Osteocyte (in vitro differentiated cells): ENCODE measurements around the gene FCRL1. TPM values are rescaled to one million over a fixed set of nuclear protein-coding genes. Genes with fewer than 3 reads are reported as not detected.

ENCODE experiments used
- DNase-seq: peaks from one replicate; pipeline ENCODE4 v3.0.0; 2021; ENCODE audit warnings: mixed read lengths; ENCODE audit not compliant: unreplicated experiment; ENCODE audit errors: extremely low spot score
- H3K27ac Mint-ChIP-seq: one replicate; pipeline ENCODE4 v1.8.0; 2021; ENCODE audit warnings: mild to moderate bottlenecking, mixed read lengths; ENCODE audit not compliant: unreplicated experiment
- H3K27me3 Mint-ChIP-seq: one replicate; pipeline ENCODE4 v1.8.0; 2021; ENCODE audit warnings: mixed read lengths; ENCODE audit not compliant: unreplicated experiment
- H3K36me3 Mint-ChIP-seq: one replicate; pipeline ENCODE4 v1.8.0; 2021; ENCODE audit warnings: mixed read lengths; ENCODE audit not compliant: unreplicated experiment
- H3K4me1 Mint-ChIP-seq: one replicate; pipeline ENCODE4 v1.8.0; 2021; ENCODE audit warnings: mixed read lengths; ENCODE audit not compliant: unreplicated experiment
- H3K4me3 Mint-ChIP-seq: one replicate; pipeline ENCODE4 v1.8.0; 2021; ENCODE audit warnings: mild to moderate bottlenecking, moderate library complexity, mixed read lengths; ENCODE audit not compliant: unreplicated experiment
- H3K9me3 Mint-ChIP-seq: one replicate; pipeline ENCODE4 v1.8.0; 2021; ENCODE audit warnings: mixed read lengths; ENCODE audit not compliant: unreplicated experiment
- total RNA-seq: library from RNA; stranded (reverse); gene quantifications from 2 replicates; pipeline ENCODE4 v1.2.1, GENCODE V29; 2021
- TF ChIP-seq, protein P1 (sequence below): fragments of 200-600 bp; sonication (generic); IDR thresholded peaks from 2 replicates; pipeline ENCODE4 v1.5.0; 2021; ENCODE audit warnings: antibody characterized with exemption, mild to moderate bottlenecking, moderate library complexity

The FCRL1 gene
- total RNA-seq, 1 donor from 2014 or later = not detected

DNA sequence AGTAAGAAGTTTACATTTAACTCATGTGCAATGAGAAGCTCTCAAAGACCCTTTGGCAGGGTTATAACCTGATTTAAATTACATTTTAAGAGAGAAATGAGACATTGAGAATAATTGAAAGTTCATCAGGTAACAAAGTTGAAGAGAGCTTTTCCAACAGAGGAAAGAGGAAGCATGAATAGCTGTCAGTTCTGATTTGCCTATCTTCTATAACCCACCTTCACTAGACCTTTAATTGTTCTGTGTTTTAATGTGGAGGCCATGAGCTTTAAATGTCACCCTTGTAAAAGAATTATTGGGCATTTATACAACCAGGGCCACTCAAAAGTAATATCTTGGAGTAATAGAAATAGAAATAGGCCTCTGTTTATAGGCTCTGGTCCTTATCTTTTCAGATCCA lies 9.3 kb upstream of the FCRL1 start:
- Mint-ChIP-seq H3K4me3 (no peak overlapping the region), H3K27ac (no peak overlapping the region), H3K4me1 (no peaks in the 10 kb centered on the region), H3K36me3 (no peaks in the 10 kb centered on the region), H3K27me3 (no peaks in the 10 kb centered on the region), H3K9me3 (no peaks in the 10 kb centered on the region)
- TF ChIP-seq, protein P1, sequence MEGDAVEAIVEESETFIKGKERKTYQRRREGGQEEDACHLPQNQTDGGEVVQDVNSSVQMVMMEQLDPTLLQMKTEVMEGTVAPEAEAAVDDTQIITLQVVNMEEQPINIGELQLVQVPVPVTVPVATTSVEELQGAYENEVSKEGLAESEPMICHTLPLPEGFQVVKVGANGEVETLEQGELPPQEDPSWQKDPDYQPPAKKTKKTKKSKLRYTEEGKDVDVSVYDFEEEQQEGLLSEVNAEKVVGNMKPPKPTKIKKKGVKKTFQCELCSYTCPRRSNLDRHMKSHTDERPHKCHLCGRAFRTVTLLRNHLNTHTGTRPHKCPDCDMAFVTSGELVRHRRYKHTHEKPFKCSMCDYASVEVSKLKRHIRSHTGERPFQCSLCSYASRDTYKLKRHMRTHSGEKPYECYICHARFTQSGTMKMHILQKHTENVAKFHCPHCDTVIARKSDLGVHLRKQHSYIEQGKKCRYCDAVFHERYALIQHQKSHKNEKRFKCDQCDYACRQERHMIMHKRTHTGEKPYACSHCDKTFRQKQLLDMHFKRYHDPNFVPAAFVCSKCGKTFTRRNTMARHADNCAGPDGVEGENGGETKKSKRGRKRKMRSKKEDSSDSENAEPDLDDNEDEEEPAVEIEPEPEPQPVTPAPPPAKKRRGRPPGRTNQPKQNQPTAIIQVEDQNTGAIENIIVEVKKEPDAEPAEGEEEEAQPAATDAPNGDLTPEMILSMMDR = no peak
- no peak for DNase-seq

DNA sequence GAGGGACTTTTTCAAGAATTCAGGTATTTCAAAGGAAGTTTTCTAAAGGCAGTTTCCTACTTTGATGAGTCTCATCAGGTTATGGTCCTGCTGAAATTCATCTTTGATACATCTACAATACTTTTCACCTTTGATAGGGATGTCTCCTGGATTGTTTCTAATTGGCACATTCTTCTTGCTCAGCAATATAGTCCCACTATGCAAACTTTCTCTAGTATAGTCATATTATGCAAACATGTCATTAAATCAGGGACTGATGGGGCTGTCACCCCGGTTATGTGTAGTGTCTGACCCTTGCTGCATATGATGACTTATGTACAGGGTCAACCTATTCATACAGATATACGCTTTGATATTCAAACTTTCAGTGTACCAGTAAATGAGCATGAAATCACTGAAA lies 379 bp upstream of the FCRL1 start:
- Mint-ChIP-seq H3K4me1 (no peaks in the 10 kb centered on the region), H3K9me3 (peaks cover 2% of the 10 kb centered on the region), H3K4me3 (no peak overlapping the region), H3K27ac (no peak overlapping the region), H3K27me3 (no peaks in the 10 kb centered on the region), H3K36me3 (no peaks in the 10 kb centered on the region)
- no peak for DNase-seq
- TF ChIP-seq, protein P1 = no peak

DNA sequence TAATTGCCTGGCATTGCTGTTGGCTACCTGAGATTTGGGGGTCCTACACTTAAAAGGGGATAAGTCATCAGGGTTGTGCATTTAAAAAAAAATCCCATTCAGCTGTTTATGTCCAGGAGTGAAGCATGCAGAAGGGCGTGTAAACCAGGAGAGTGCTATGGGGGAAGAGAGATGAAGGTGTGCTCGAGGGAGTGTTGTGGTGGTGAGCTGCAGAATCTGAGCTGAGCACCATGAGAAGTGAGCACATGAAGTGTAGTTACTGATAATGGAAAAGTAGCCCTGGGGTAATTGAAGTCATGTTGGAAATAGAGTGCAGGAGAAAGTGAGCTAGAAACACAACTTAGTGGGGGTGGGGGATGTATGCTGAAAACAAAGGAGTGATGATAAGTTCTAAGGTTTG lies 705 bp downstream of the FCRL1 start:
- Mint-ChIP-seq H3K4me1 (no peaks in the 10 kb centered on the region), H3K27ac (no peak overlapping the region), H3K36me3 (no peaks in the 10 kb centered on the region), H3K27me3 (no peaks in the 10 kb centered on the region), H3K9me3 (peaks cover 13% of the 10 kb centered on the region), H3K4me3 (no peak overlapping the region)
- DNase-seq = no peak
- TF ChIP-seq, protein P1 = no peak

DNA sequence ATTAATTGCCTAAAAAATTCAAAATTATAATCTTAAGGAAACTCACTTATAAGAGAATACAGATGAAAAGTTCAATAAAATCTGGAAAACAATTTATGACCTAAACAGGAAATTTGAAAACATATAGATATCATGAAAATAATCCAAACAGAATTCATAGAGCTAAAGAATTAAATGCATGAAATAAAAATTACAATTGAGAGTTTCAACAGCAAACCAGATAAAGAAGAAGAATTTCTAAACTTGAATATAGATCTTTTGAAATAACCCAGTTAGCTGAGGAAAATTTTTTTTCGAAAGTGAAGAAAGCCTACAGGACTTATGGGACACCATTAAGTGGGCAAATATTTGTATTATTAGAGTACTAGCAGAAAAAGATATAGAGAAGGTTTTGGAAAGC lies 6.7 kb downstream of the FCRL1 start:
- Mint-ChIP-seq H3K9me3 (peaks cover 29% of the 10 kb centered on the region), H3K36me3 (no peaks in the 10 kb centered on the region), H3K4me1 (no peaks in the 10 kb centered on the region), H3K27me3 (no peaks in the 10 kb centered on the region), H3K27ac (no peak overlapping the region), H3K4me3 (no peak overlapping the region)
- no peak for DNase-seq
- TF ChIP-seq, protein P1 = no peak

DNA sequence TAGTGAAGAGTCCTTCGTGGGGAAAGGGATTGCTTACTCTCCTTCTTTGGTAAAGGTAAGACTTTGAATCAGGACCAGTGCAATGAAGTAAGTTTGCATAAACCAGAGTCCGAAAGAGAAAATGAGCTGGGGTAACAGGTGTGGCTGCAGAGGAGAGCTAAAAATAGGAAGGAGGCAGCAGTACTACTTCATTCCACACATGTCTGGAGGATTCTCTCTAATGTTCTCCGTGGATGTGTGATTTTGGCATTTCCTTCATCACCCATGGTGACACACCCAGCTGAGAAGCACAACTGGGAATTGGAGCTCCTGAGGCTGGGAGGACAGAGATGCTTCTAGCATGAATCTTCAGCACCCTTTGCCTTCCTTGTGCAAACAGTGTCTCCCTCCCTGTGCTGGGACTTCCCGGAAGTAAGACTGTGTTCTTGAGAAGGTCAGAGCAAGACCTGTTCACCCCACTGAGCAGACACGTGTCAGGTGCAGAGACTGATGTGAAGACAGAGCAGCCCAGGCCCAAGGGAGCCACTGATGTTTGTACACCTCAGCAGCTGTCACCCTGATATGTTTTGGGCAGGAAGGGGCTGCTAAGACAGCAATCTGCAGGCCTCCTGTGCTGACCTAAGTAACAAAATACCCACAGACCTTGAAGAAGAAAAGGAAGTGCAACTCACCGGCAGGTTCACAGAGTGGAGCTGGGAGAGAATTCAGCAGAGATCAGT lies 13.3 kb downstream of the FCRL1 start:
- TF ChIP-seq, protein P1 = no peak
- DNase-seq = no peak
- H3K9me3 Mint-ChIP-seq = no peaks in the 10 kb centered on the region
- no peaks in the 10 kb centered on the region for H3K36me3 Mint-ChIP-seq
- no peak overlapping the region for H3K4me3 Mint-ChIP-seq
- H3K27ac Mint-ChIP-seq = no peak overlapping the region
- H3K4me1 Mint-ChIP-seq = no peaks in the 10 kb centered on the region
- H3K27me3 Mint-ChIP-seq = no peaks in the 10 kb centered on the region
